ENCODE measurements around the gene SUGCT. TPM values are rescaled to one million over a fixed set of nuclear protein-coding genes. Genes with fewer than 3 reads are reported as not detected.

Gene SUGCT
- total and polyA plus RNA-seq, 10 donors, result 1.4 to 13.6 (median 2.5) TPM

DNA sequence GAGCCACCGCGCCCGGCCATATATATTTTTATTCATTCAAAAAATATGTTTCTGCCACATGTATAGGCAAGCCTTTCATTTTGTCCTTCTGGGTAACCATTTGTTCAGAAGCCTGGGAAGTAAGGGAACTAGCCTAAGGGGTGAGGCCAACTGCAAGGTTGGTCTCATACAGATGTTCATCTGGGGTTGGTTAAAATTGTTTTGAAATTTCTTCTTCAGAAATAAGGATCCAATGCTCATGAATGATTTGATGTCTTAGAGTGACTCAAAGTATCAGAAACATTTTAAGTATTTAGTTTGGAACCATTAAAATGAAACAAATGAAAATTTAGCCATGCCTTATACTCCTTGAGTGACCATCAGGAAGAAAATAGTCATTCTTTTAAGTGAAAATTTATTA lies 397.2 kb downstream of the SUGCT start:
- no peak overlapping the region for H3K4me3 ChIP-seq
- no peaks in the 10 kb centered on the region for H3K9me3 ChIP-seq
- intact Hi-C loops (cut with DNase I; ENCODE audit: low total_unique reads), result no loop called here
- 91 to 98% (median 96%) methylated on average over 3 of the region's 3 CpGs for WGBS, 5 donors
- H3K36me3 ChIP-seq, result no peaks in the 10 kb centered on the region
- TF ChIP-seq POLR2AphosphoS5 (IDR thresholded peaks at IDR 0.05), result no peak
- no peak for TF ChIP-seq POLR2A (IDR thresholded peaks at IDR 0.05)
- TF ChIP-seq, protein P1, sequence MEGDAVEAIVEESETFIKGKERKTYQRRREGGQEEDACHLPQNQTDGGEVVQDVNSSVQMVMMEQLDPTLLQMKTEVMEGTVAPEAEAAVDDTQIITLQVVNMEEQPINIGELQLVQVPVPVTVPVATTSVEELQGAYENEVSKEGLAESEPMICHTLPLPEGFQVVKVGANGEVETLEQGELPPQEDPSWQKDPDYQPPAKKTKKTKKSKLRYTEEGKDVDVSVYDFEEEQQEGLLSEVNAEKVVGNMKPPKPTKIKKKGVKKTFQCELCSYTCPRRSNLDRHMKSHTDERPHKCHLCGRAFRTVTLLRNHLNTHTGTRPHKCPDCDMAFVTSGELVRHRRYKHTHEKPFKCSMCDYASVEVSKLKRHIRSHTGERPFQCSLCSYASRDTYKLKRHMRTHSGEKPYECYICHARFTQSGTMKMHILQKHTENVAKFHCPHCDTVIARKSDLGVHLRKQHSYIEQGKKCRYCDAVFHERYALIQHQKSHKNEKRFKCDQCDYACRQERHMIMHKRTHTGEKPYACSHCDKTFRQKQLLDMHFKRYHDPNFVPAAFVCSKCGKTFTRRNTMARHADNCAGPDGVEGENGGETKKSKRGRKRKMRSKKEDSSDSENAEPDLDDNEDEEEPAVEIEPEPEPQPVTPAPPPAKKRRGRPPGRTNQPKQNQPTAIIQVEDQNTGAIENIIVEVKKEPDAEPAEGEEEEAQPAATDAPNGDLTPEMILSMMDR (IDR thresholded peaks at IDR 0.05 in 8 of 11, conservative IDR thresholded peaks at IDR 0.05 in 3 of 11), result no peak
- no peaks in the 10 kb centered on the region for H3K4me1 ChIP-seq
- H3K27ac ChIP-seq, result no peak overlapping the region
- no peak for DNase-seq
- H3K27me3 ChIP-seq (replicated peaks in 1 of 7), result no peaks in the 10 kb centered on the region

- WGBS, 5 donors, result 75 to 92% (median 87%) methylated on average over 3 of the region's 3 CpGs
- TF ChIP-seq, protein P1 (IDR thresholded peaks at IDR 0.05 in 8 of 11, conservative IDR thresholded peaks at IDR 0.05 in 3 of 11), result no peak
- TF ChIP-seq POLR2A (IDR thresholded peaks at IDR 0.05) (no peak), POLR2AphosphoS5 (IDR thresholded peaks at IDR 0.05) (no peak)
- Histone ChIP-seq H3K36me3 (no peaks in the 10 kb centered on the region), H3K4me1 (no peaks in the 10 kb centered on the region), H3K27ac (no peak overlapping the region), H3K4me3 (no peak overlapping the region), H3K9me3 (no peaks in the 10 kb centered on the region), H3K27me3 (replicated peaks in 1 of 7) (no peaks in the 10 kb centered on the region)
- DNase-seq, result no peak
- intact Hi-C loops (cut with DNase I; ENCODE audit: low total_unique reads), result no loop called here
Observed at GRCh38 chr7:40535678-40536077, 400.9 kb downstream of the SUGCT start.

DNA sequence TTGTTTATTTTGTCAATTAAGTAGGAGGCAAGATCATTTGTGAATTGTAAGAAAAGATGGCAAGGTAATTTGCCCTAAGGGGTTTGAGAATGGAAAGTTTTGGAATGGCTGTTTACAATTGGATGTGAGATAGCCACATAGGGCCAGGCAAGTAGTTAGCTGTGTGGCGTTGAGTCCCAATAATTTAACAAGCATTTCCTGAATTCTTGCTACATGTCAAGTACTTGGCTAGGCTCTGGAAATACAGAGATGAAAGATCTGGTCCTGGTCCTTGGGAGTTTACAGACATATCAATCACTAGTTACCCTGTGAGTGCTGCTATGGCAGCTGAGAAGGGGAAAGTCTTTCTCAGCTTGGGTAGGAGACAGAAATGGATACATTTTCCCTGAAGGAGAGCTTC lies 401.6 kb downstream of the SUGCT start:
- WGBS, 5 donors, result 33 to 90% (median 63%) methylated on average over 1 of the region's 1 CpG
- H3K27ac ChIP-seq, result no peak overlapping the region

GRCh38 chr7:40538281-40538680 lies 403.5 kb downstream of the SUGCT start:
- H3K4me1 ChIP-seq, result no peaks in the 10 kb centered on the region
- intact Hi-C loops (cut with DNase I; ENCODE audit: low total_unique reads), result no loop called here
- no peak overlapping the region for H3K27ac ChIP-seq
- WGBS, 5 donors, result 68 to 85% (median 70%) methylated on average over 1 of the region's 1 CpG
- H3K9me3 ChIP-seq, result no peaks in the 10 kb centered on the region
- H3K4me3 ChIP-seq, result no peak overlapping the region
- H3K36me3 ChIP-seq, result no peaks in the 10 kb centered on the region
- no peaks in the 10 kb centered on the region for H3K27me3 ChIP-seq (replicated peaks in 1 of 7)
- TF ChIP-seq, protein P1 (IDR thresholded peaks at IDR 0.05 in 8 of 11, conservative IDR thresholded peaks at IDR 0.05 in 3 of 11), result no peak
- TF ChIP-seq POLR2A (IDR thresholded peaks at IDR 0.05) (no peak), POLR2AphosphoS5 (IDR thresholded peaks at IDR 0.05) (no peak)
- no peak for DNase-seq

More for the DNA sequence above, 401.6 kb downstream of the SUGCT start:
- DNase-seq, result no peak
- TF ChIP-seq POLR2A (IDR thresholded peaks at IDR 0.05) (no peak), POLR2AphosphoS5 (IDR thresholded peaks at IDR 0.05) (no peak)
- TF ChIP-seq, protein P1 (IDR thresholded peaks at IDR 0.05 in 8 of 11, conservative IDR thresholded peaks at IDR 0.05 in 3 of 11), result no peak
- intact Hi-C loops (cut with DNase I; ENCODE audit: low total_unique reads), result no loop called here
- Histone ChIP-seq H3K4me1 (no peaks in the 10 kb centered on the region), H3K36me3 (no peaks in the 10 kb centered on the region), H3K4me3 (no peak overlapping the region), H3K9me3 (no peaks in the 10 kb centered on the region), H3K27me3 (replicated peaks in 1 of 7) (no peaks in the 10 kb centered on the region)
